Measurements from ENCODE around the gene PTCRA. TPM values are rescaled to one million over a fixed set of nuclear protein-coding genes. Genes with fewer than 3 reads are reported as not detected.
A peak's percentile ranks its signal among the peaks of the same experiment; 100 is the strongest.

Gene PTCRA
- total and polyA plus RNA-seq, 8 donors = 0.38 to 2.1 (median 0.67) TPM; not detected in 1

GRCh38 chr6:42929821-42930360 is 14.0 kb downstream of the PTCRA start:
- TF ChIP-seq, protein P1, sequence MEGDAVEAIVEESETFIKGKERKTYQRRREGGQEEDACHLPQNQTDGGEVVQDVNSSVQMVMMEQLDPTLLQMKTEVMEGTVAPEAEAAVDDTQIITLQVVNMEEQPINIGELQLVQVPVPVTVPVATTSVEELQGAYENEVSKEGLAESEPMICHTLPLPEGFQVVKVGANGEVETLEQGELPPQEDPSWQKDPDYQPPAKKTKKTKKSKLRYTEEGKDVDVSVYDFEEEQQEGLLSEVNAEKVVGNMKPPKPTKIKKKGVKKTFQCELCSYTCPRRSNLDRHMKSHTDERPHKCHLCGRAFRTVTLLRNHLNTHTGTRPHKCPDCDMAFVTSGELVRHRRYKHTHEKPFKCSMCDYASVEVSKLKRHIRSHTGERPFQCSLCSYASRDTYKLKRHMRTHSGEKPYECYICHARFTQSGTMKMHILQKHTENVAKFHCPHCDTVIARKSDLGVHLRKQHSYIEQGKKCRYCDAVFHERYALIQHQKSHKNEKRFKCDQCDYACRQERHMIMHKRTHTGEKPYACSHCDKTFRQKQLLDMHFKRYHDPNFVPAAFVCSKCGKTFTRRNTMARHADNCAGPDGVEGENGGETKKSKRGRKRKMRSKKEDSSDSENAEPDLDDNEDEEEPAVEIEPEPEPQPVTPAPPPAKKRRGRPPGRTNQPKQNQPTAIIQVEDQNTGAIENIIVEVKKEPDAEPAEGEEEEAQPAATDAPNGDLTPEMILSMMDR (IDR thresholded peaks at IDR 0.05) = no peak
- H3K4me3 ChIP-seq = peak overlapping the region; percentile 80 to 96
- no peaks in the 10 kb centered on the region for H3K9me3 ChIP-seq
- intact Hi-C loops (cut with DNase I) = no loop called here
- H3K27ac ChIP-seq = peak overlapping the region; percentile 94 to 98
- peaks cover 21 to 65% of the 10 kb centered on the region in 2 donors for H3K4me1 ChIP-seq
- DNase-seq (peak in 3 of 4 donors; percentile 54 to 71 (median 66)), ATAC-seq (peak; percentile 40)
- peaks cover 0 to 13% of the 10 kb centered on the region in 2 donors for H3K36me3 ChIP-seq
- peaks cover 0 to 8% of the 10 kb centered on the region in 2 donors for H3K27me3 ChIP-seq

DNA sequence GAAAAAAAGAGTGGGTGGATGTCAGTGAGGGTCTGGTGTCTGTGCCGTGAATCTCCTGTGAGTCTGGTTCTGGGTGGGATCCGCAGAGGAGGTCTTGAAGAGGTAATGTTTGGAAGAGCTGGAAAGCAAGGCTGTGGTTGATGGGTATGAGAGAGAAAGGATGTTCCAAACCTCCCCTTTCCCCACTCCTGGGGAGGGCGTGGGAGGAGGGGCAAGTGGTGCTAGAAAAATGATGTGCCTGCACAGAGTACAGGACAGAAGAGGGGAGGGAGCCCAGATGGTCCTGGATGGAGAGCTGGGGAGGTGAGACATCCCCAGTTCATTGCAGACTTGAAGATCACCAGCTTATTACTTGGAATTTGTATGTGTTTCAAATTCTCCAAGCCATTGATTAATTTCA is 16.6 kb downstream of the PTCRA start:
- no peak for DNase-seq
- intact Hi-C loops (cut with DNase I) = no loop called here
- H3K27ac ChIP-seq = peak overlapping the region in 1 of 2 donors; percentile 98
- TF ChIP-seq, protein P1 (IDR thresholded peaks at IDR 0.05) = no peak
- no peaks in the 10 kb centered on the region for H3K27me3 ChIP-seq
- peaks cover 21 to 76% of the 10 kb centered on the region in 2 donors for H3K4me1 ChIP-seq
- ATAC-seq = no peak
- peak overlapping the region in 1 of 2 donors; percentile 80 for H3K4me3 ChIP-seq
- no peaks in the 10 kb centered on the region for H3K9me3 ChIP-seq
- H3K36me3 ChIP-seq = peaks cover 0 to 39% of the 10 kb centered on the region in 2 donors

DNA sequence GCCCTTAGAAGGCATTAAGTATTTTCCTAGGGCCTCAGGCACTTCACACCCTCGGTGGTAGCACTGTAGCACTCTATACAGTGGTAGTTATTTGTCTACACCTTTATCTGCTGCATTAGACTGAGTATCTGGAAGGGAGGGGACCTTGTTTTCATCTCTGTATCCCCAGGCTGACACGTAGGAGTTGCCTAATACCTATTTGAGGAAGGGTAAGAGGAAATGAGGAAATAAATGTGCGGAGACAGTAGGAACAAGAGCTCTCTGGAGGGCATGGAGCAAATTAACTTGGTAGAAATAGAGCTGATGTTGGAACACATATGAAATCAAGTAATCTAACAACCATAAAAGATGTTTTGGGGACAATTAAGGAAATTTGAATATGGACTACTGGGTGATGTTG is 17.4 kb downstream of the PTCRA start:
- Histone ChIP-seq H3K36me3 (peaks cover 0 to 47% of the 10 kb centered on the region in 2 donors), H3K9me3 (no peaks in the 10 kb centered on the region), H3K4me3 (peak overlapping the region in 1 of 2 donors; percentile 80), H3K27me3 (no peaks in the 10 kb centered on the region), H3K27ac (peak overlapping the region in 1 of 2 donors; percentile 98), H3K4me1 (peaks cover 21 to 68% of the 10 kb centered on the region in 2 donors)
- TF ChIP-seq, protein P1 (IDR thresholded peaks at IDR 0.05) = no peak
- DNase-seq (no peak), ATAC-seq (no peak)
- intact Hi-C loops (cut with DNase I) = no loop called here

DNA sequence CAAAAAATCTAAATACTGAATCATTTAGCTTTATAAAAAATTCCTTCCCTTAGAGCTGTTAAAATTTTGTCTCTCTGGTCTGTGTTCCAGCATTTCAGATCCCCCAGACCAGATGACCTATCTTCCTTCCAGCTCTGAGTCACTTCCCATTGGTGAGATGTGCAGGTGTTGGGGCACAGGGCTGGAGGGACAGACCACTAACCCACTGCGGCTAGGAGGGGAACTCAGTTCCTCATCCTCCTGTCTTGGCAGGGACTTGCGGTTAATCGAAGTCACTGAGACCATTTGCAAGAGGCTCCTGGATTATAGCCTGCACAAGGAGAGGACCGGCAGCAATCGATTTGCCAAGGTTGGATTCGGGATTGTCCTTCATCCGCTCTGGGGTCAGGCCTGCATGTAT is 19.5 kb downstream of the PTCRA start:
- Histone ChIP-seq H3K27me3 (no peaks in the 10 kb centered on the region), H3K4me1 (peaks cover 14 to 56% of the 10 kb centered on the region in 2 donors), H3K9me3 (no peaks in the 10 kb centered on the region), H3K4me3 (no peak overlapping the region), H3K27ac (peak overlapping the region in 1 of 2 donors; percentile 13), H3K36me3 (peaks cover 0 to 68% of the 10 kb centered on the region in 2 donors)
- TF ChIP-seq, protein P1 (IDR thresholded peaks at IDR 0.05) = no peak
- peak in 1 of 4 donors; percentile 9 for DNase-seq
- no peak for ATAC-seq
- intact Hi-C loops (cut with DNase I) = no loop called here

GRCh38 chr6:42936398-42936797 is 20.5 kb downstream of the PTCRA start:
- ATAC-seq = no peak
- no peak overlapping the region for H3K4me3 ChIP-seq
- H3K4me1 ChIP-seq = peaks cover 5 to 45% of the 10 kb centered on the region in 2 donors
- H3K36me3 ChIP-seq = peaks cover 0 to 78% of the 10 kb centered on the region in 2 donors
- H3K9me3 ChIP-seq = no peaks in the 10 kb centered on the region
- peak in 1 of 4 donors; percentile 24 for DNase-seq
- intact Hi-C loops (cut with DNase I) = no loop called here
- TF ChIP-seq, protein P1 (IDR thresholded peaks at IDR 0.05) = no peak
- H3K27me3 ChIP-seq = no peaks in the 10 kb centered on the region
- no peak overlapping the region for H3K27ac ChIP-seq

All from left lung (tissue), 10 donors.